ENCODE results near the gene METTL25B. TPM values are rescaled to one million over a fixed set of nuclear protein-coding genes. Genes with fewer than 3 reads are reported as not detected.
A peak's percentile ranks its signal among the peaks of the same experiment; 100 is the strongest.

The METTL25B gene
- total and polyA plus RNA-seq, 2 of the 13 experiments (the other 11 are each of a cell fraction or from before 2014, with no cell fraction given), result 11.9 to 24.0 TPM

GRCh38 chr1:156728599-156729462 lies 562 bp downstream of the METTL25B start, which contains the start of gene ISG20L2 (continued):
- TF ChIP-seq ZBTB40 (IDR thresholded peaks at IDR 0.05), result no peak
- 0 out of 2 replicates have a peak, but pooled peaks have one; percentile 11 for TF ChIP-seq ZBTB40 (CRISPR knock-in tag; IDR thresholded peaks at IDR 0.05)
- TF ChIP-seq GPBP1L1 (CRISPR knock-in tag; IDR thresholded peaks at IDR 0.05), result no peak
- TF ChIP-seq ATF5 (CRISPR knock-in tag; IDR thresholded peaks at IDR 0.05; ENCODE audit: low read depth), result no peak
- no peak for TF ChIP-seq ZNF121 (CRISPR knock-in tag; IDR thresholded peaks at IDR 0.05)
- TF ChIP-seq ZNF576 (CRISPR knock-in tag; IDR thresholded peaks at IDR 0.05), result no peak
- TF ChIP-seq TGIF2 (CRISPR knock-in tag; IDR thresholded peaks at IDR 0.05), result no peak
- no peak for TF ChIP-seq SRSF9 (IDR thresholded peaks at IDR 0.05; ENCODE audit: borderline replicate concordance, insufficient read depth, low read depth, low read length, poor library complexity, severe bottlenecking)
- TF ChIP-seq ATF4 (CRISPR knock-in tag; IDR thresholded peaks at IDR 0.05), result no peak
- no peak for TF ChIP-seq ATF7 (IDR thresholded peaks at IDR 0.05)
- peak; percentile 18; the same call in 1 of the 2 replicates for TF ChIP-seq ATF7 (CRISPR knock-in tag; IDR thresholded peaks at IDR 0.05)
- TF ChIP-seq ZBTB7A (CRISPR knock-in tag; IDR thresholded peaks at IDR 0.05), result peak; percentile 49; the same call in 1 of the 2 replicates
- TF ChIP-seq ZNF607 (CRISPR knock-in tag; IDR thresholded peaks at IDR 0.05; ENCODE audit: borderline replicate concordance), result no peak
- no peak for TF ChIP-seq MYNN (CRISPR knock-in tag; IDR thresholded peaks at IDR 0.05; ENCODE audit: low read depth)
- peak; percentile 97 for TF ChIP-seq ATF1 (CRISPR knock-in tag; IDR thresholded peaks at IDR 0.05)
- TF ChIP-seq SAP130 (CRISPR knock-in tag; IDR thresholded peaks at IDR 0.05; ENCODE audit: low read depth), result peak; percentile 90
- no peak for TF ChIP-seq CC2D1A (CRISPR knock-in tag; IDR thresholded peaks at IDR 0.05)

Measured in HepG2 (cell line).